GM12874 (cell line): ENCODE data around the gene STK38L.

Source experiments
- TF ChIP-seq, protein P1 (sequence below): IDR thresholded peaks from 2 replicates; pipeline ENCODE4 v1.5.1; 2011; ENCODE audit warnings: low read depth, mild to moderate bottlenecking, control low read depth, low read length, moderate library complexity; ENCODE audit not compliant: insufficient read depth

STK38L gene

DNA sequence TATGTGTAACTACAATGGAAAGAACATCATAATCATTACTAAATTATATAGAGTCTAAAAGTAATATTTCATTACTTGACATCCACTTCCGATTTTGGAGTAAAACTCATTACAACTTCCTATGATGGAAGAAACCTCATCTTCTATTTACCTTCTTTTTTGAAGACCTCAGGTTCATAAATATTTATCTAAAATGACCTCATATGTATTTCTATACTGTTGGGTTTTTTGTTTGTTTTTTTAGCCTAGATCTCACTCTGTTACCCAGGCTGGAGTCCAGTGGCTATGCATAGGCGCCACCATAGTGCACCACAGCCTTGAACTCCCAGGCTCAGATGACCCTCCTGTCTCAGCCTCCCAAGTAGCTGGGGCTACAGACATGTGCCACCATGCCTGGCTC lies 48.6 kb downstream of the STK38L start:
- TF ChIP-seq, protein P1, sequence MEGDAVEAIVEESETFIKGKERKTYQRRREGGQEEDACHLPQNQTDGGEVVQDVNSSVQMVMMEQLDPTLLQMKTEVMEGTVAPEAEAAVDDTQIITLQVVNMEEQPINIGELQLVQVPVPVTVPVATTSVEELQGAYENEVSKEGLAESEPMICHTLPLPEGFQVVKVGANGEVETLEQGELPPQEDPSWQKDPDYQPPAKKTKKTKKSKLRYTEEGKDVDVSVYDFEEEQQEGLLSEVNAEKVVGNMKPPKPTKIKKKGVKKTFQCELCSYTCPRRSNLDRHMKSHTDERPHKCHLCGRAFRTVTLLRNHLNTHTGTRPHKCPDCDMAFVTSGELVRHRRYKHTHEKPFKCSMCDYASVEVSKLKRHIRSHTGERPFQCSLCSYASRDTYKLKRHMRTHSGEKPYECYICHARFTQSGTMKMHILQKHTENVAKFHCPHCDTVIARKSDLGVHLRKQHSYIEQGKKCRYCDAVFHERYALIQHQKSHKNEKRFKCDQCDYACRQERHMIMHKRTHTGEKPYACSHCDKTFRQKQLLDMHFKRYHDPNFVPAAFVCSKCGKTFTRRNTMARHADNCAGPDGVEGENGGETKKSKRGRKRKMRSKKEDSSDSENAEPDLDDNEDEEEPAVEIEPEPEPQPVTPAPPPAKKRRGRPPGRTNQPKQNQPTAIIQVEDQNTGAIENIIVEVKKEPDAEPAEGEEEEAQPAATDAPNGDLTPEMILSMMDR, result no peak

DNA sequence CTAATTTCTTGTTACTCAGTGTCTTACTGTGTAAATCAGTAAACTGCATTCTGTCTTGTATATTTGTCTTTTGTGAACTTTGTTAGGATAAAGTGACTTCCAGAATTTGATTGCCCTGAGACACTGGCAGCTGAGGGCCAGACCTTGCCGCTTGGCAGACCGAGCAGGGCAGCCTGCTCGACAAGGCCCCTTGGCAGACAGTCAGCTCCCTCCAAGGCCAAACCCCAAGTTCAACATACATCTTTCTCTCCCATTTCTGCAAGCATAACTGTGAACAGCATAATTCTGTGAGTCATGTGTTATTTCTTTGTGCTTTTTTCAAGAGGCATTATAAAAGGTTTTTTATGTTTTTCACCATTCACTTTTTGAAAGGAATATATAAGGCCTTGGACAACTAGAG lies 49.4 kb downstream of the STK38L start:
- TF ChIP-seq, protein P1, result no peak

DNA sequence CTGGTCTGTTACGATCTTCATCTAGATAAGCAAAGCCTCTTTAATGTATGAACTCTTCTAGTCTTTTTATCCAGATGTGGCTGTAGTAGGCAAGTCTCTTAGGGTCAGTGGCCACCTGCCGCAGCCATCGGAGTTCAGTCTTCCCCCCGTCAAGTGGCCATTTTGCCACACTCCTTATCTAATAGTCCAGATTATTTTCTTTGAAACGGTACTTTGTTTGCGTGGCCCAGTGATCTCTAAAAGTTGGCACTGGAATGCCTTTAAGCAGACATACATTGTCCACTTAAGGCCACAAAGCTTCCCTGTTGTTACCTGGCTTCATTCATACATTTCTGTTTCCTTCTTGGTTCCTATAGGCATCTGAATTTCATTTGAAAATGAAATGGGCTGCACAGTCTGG lies 52.6 kb downstream of the STK38L start:
- TF ChIP-seq, protein P1, result no peak

DNA sequence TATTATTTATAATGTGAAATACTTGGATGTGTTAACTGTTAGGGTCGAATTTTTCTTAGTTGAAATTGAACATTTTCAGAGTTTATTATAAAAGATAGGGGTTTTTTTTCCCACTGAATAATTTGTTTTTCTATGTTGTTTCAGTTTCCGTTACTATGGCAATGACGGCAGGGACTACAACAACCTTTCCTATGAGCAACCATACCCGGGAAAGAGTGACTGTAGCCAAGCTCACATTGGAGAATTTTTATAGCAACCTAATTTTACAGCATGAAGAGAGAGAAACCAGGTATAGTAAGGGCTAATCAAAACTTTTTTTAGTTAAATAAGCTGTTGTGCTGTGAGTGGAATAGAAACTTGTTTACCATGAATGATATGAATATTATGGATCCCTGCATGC lies 53.5 kb downstream of the STK38L start:
- TF ChIP-seq, protein P1, result no peak

DNA sequence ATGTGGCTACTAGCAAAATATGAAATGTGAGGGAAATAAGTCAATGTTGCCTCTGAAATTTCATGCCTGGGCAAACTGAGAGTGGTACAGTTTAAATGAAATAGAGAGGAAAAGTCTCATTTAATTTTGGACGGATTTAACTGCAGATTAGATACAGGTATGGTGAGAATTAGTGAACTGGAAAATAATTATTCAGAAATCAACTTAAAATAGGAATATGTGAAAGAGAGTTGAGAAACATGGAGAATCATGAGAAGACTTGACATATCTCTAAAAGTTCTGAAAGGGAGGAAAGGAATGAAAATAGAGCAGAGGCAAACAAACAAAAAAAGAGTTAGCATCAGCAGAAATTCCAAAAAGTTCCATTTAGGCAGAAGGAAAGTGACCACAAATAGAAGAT lies 55.0 kb downstream of the STK38L start:
- TF ChIP-seq, protein P1, result no peak

DNA sequence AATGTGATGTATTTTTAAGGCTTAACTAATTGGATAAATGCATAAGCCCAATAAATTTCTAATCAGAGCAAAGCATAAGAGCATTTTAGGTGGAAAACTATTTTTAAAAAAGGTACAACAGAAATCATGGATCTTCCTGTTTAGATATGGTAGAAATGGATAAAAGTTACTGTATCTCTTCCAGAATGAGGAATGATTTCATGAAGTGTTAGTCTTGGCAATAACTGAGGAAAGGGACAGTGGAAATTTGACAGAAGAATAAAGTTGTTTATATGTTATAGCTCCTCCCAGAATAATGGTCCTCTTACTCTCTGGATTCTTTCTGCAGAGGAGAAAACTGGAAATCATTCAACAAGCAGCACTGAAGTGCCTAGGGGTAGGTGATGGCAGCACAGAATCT lies 56.1 kb downstream of the STK38L start:
- TF ChIP-seq, protein P1, result no peak

DNA sequence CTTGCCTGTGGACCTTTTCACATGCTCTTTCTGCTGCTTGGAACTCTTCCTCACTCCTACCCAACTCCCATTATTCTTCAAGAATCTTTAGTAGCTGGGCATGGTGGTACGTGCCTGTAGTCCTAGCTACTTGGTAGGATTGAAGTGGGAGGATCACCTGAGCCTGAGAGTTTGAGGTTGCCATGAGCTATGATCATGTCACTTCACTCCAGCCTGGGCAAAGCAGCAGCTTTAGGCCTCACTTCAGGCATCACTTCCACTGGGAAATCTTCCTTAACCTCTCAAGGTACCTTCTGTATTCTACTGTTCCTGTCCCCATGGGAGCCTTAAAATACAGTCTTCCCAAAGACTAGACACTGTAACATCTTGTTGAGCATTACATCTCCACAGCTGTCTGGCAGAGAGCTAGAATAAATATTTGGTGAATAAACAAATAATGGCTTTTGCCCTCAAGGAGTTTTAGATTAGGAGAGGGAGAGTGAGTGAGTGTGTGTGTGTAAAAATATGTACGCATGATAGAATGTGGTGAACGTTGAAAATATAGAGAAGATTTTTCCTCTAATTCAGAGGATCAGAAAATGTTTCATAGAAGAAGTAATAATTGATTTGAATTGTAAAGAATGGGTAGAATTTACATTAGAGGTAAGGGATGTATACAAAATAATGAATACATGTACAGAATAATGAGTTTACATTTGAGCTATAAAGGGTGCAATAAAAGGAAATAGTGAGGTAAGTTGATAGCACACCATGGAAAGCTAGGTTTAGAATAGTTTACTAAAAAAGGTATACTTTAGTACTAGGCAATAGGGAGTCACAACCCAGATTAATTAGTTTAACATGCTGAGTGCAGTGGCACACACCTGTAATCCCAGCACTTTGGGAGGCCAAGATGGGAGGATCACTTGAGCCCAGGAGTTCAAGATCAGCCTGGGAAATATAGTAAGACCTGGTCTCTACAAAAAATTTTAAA lies 59.3 kb downstream of the STK38L start:
- TF ChIP-seq, protein P1, result no peak
